Stomach (tissue), 9 donors: Measurements from ENCODE around the gene MDM4. TPM values are rescaled to one million over a fixed set of nuclear protein-coding genes. Genes with fewer than 3 reads are reported as not detected.

Source experiments
- DNase-seq, 2 donors: peaks; one replicate each; pipeline versions ENCODE4 v3.0.0 to v3.0.0-alpha.2; 2013 to 2019
- H3K27ac ChIP-seq, 5 donors: fragments of 200-600 bp in 4 of 5; sonication (generic) in 4 of 5; one replicate each; pipeline ENCODE4 v1.5.1; 2013 to 2019; ENCODE audit warnings: mild to moderate bottlenecking in 1 of 5, moderate library complexity in 1 of 5
- H3K27me3 ChIP-seq, 3 donors: fragments of 200-600 bp; sonication (generic); one replicate each; pipeline ENCODE4 v1.5.1; 2017 to 2019; ENCODE audit warnings: mixed run types in 1 of 3
- H3K36me3 ChIP-seq, 4 donors: fragments of 200-600 bp; sonication (generic); 1 replicate in 3 of 4; 2 replicates in 1 of 4; pipeline ENCODE4 v1.5.1; 2016 to 2019
- H3K4me1 ChIP-seq, 4 donors: fragments of 200-600 bp; sonication (generic); one replicate each; pipeline ENCODE4 v1.5.1; 2016 to 2019
- H3K4me3 ChIP-seq, 4 donors: fragments of 200-600 bp; sonication (generic) in 3 of 4; one replicate each; pipeline ENCODE4 v1.5.1; 2016 to 2019; ENCODE audit warnings: mild to moderate bottlenecking in 1 of 4
- H3K9me3 ChIP-seq, 4 donors: fragments of 200-600 bp; sonication (generic); one replicate each; pipeline ENCODE4 v1.5.1; 2016 to 2019
- CTCF ChIP-seq, 7 experiments: fragments of 450-650 bp in 4 of 7; fragments of 200-600 bp in 3 of 7; sonication (generic) in 3 of 7; IDR thresholded peaks; one replicate each; pipeline ENCODE4 v1.5.1; 2016 to 2019; ENCODE audit warnings: antibody characterized with exemption in 7 of 7, control low read depth in 2 of 7, mild to moderate bottlenecking in 1 of 7
- EP300 ChIP-seq: sonication (generic); formaldehyde crosslinking; IDR thresholded peaks from one replicate; pipeline ENCODE4 v1.6.1; 2017; ENCODE audit warnings: antibody characterized with exemption
- POLR2A ChIP-seq, 4 donors: fragments of 450-650 bp; IDR thresholded peaks; one replicate each; pipeline ENCODE4 v1.6.1; 2016; ENCODE audit warnings: antibody characterized with exemption in 4 of 4, control low read depth in 2 of 4, mild to moderate bottlenecking in 1 of 4, moderate library complexity in 1 of 4
- POLR2AphosphoS5 ChIP-seq, 3 donors: sonication (generic); formaldehyde crosslinking; IDR thresholded peaks; one replicate each; pipeline ENCODE4 v1.6.1; 2016; ENCODE audit warnings: antibody characterized with exemption in 3 of 3
- WGBS, 5 donors: extraction: QIAGEN DNeasy Blood & Tissue Kit in 3 of 5; methylation state at CpG; one replicate each; pipeline versions ENCODE4 v1.1.5 to v1.1.7; 2013 to 2018; 5-methylcytosine and 5-hydroxymethylcytosine counted together
- intact Hi-C: fragments of 100-400 bp; cut with DNase I; formaldehyde crosslinking; loops from one replicate; pipeline ENCODE4 v1.15.1; 2023; ENCODE audit warnings: low total_unique reads
- polyA plus RNA-seq, 3 donors: library from polyadenylated mRNA; stranded (reverse); fragments of 200-250 nt; gene quantifications; one replicate each; pipeline ENCODE4 v1.2.3, GENCODE V29; 2013
- small RNA-seq, 4 donors: library from RNA; depleted of rRNA; stranded (forward); fragments of <200 nt; gene quantifications; one replicate each; pipeline ENCODE3, GENCODE V24; 2016
- total RNA-seq, 5 donors: library from RNA; depleted of rRNA; stranded (reverse); fragments of >200 nt; gene quantifications; one replicate each; pipeline versions ENCODE4 v1.1.0 to v1.2.3, GENCODE V29; 2014 to 2016
- donor health status: healthy with polysubstance abuse.
- donor health status: Bipolar disorder and iron deficiency.
- donor health status: healthy.

The MDM4 gene
- total and polyA plus RNA-seq, 8 donors, result 2.3 to 265 (median 44.4) TPM

GRCh38 chr1:204602871-204603542 lies 86.8 kb downstream of the MDM4 start:
- no peaks in the 10 kb centered on the region for H3K9me3 ChIP-seq
- no peaks in the 10 kb centered on the region for H3K36me3 ChIP-seq
- no peaks in the 10 kb centered on the region for H3K4me1 ChIP-seq
- H3K4me3 ChIP-seq, result no peak overlapping the region
- H3K27me3 ChIP-seq, result peaks cover 0 to 49% (median 3%) of the 10 kb centered on the region in 3 donors
- intact Hi-C loops, result no loop called here
- WGBS, 5 donors, result 72 to 85% (median 80%) methylated on average over 6 of the region's 6 CpGs
- no peak for DNase-seq
- TF ChIP-seq CTCF (IDR thresholded peaks at IDR 0.05), result no peak
- TF ChIP-seq EP300, result no peak
- TF ChIP-seq POLR2A (IDR thresholded peaks at IDR 0.05), result no peak
- no peak for TF ChIP-seq POLR2AphosphoS5 (IDR thresholded peaks at IDR 0.05)
- no peak overlapping the region for H3K27ac ChIP-seq

- 66 to 75% (median 69%) methylated on average over 7 of the region's 7 CpGs for WGBS, 5 donors
- no peak for TF ChIP-seq POLR2AphosphoS5 (IDR thresholded peaks at IDR 0.05)
- TF ChIP-seq CTCF (IDR thresholded peaks at IDR 0.05), result no peak
- Histone ChIP-seq H3K4me3 (no peak overlapping the region), H3K27ac (no peak overlapping the region), H3K27me3 (peaks cover 0 to 47% (median 3%) of the 10 kb centered on the region in 3 donors), H3K9me3 (no peaks in the 10 kb centered on the region), H3K36me3 (no peaks in the 10 kb centered on the region), H3K4me1 (no peaks in the 10 kb centered on the region)
- intact Hi-C loops, result no loop called here
- DNase-seq, result no peak
Observed at GRCh38 chr1:204605791-204606190, 89.6 kb downstream of the MDM4 start.

Small RNAs within 50 kb of the gene (small RNA-seq; reads per million reads assigned to genes)
- 101 to 578 (median 154) reads per million in 4 donors for gene RNA5SP74

Other genes starting within 250 kb of the MDM4 start
- 10 to 100 TPM; 12.5 to 97.9 (median 39.1) TPM for gene PLEKHA6, start 156.5 kb upstream of the MDM4 start, total RNA-seq
- gene PLEKHA6, start 156.5 kb upstream of the MDM4 start, polyA plus RNA-seq, result 10 to 100 TPM in 2 of 3 donors, 1 to 10 TPM in 1; 6.4 to 37.5 (median 32.1) TPM
- gene PPP1R15B, start 104.6 kb upstream of the MDM4 start, total RNA-seq, result 10 to 100 TPM; 19.8 to 74.4 (median 51.6) TPM
- gene PPP1R15B, start 104.6 kb upstream of the MDM4 start, polyA plus RNA-seq, result 10 to 100 TPM in 1 of 3 donors, 1 to 10 TPM in 2; 6.5 to 11.1 (median 9.3) TPM
- gene PIK3C2B, start 21.6 kb upstream of the MDM4 start, total RNA-seq, result 100 to 1,000 TPM in 2 of 5 donors, 10 to 100 TPM in 3; 16.1 to 129 (median 65.3) TPM
- gene PIK3C2B, start 21.6 kb upstream of the MDM4 start, polyA plus RNA-seq, result 1 to 10 TPM; 4.1 to 5.5 (median 5.0) TPM
- 1 to 10 TPM in 3 of 5 donors, under 1 TPM in 2; 0.43 to 4.1 (median 1.3) TPM for gene LRRN2, start 169.3 kb downstream of the MDM4 start, total RNA-seq
- under 1 TPM in 1 of 3 donors, not detected in 2; 0.80 TPM for gene LRRN2, start 169.3 kb downstream of the MDM4 start, polyA plus RNA-seq